ENCODE data around the gene RIT2.

RIT2 gene

GRCh38 chr18:43022874-43023273, 92.6 kb downstream of the RIT2 start:
- TF ChIP-seq, protein P1, sequence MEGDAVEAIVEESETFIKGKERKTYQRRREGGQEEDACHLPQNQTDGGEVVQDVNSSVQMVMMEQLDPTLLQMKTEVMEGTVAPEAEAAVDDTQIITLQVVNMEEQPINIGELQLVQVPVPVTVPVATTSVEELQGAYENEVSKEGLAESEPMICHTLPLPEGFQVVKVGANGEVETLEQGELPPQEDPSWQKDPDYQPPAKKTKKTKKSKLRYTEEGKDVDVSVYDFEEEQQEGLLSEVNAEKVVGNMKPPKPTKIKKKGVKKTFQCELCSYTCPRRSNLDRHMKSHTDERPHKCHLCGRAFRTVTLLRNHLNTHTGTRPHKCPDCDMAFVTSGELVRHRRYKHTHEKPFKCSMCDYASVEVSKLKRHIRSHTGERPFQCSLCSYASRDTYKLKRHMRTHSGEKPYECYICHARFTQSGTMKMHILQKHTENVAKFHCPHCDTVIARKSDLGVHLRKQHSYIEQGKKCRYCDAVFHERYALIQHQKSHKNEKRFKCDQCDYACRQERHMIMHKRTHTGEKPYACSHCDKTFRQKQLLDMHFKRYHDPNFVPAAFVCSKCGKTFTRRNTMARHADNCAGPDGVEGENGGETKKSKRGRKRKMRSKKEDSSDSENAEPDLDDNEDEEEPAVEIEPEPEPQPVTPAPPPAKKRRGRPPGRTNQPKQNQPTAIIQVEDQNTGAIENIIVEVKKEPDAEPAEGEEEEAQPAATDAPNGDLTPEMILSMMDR (conservative IDR thresholded peaks at IDR 0.05; ENCODE audit: low read depth, low read length), result no peak
- Histone ChIP-seq H4K20me1 (ENCODE audit: insufficient read depth) (no peaks in the 10 kb centered on the region), H3K27me3 (ENCODE audit: insufficient read depth, low read depth) (no peaks in the 10 kb centered on the region), H3K27ac (no peak overlapping the region), H3K79me2 (ENCODE audit: insufficient read depth, low read depth) (no peaks in the 10 kb centered on the region), H3K9ac (no peak overlapping the region), H3K4me2 (no peak overlapping the region), H3K36me3 (ENCODE audit: insufficient read depth) (no peaks in the 10 kb centered on the region), H3K4me1 (ENCODE audit: low read depth, poor library complexity, severe bottlenecking) (no peaks in the 10 kb centered on the region), H2AFZ (ENCODE audit: low read depth) (no peak overlapping the region), H3K4me3 (IDR thresholded peaks at IDR 0.05; ENCODE audit: insufficient read depth, low read depth, low read length) (no peak overlapping the region)

DNA sequence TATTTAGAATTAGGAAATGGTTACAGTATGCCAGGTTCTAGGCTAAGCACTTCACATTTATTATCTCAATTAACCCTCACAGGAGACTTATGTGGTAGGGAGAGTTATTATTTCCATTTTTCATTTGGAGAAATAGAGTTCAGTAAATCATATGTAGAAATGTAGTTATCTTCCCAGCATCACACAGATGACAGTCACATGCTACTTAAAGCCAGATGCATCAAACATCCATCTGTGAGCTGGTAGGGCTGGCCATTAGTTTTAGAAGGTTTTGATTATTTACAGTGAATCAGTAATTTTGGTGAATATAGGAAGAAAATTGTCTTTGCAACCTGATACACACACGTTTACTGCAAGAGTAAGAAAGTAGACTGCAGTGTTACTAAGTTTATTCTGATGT, 97.9 kb downstream of the RIT2 start:
- no peak overlapping the region for H3K9ac ChIP-seq
- H3K27me3 ChIP-seq (ENCODE audit: insufficient read depth, low read depth), result no peaks in the 10 kb centered on the region
- no peak overlapping the region for H2AFZ ChIP-seq (ENCODE audit: low read depth)
- no peak overlapping the region for H3K4me2 ChIP-seq
- H3K4me1 ChIP-seq (ENCODE audit: low read depth, poor library complexity, severe bottlenecking), result no peaks in the 10 kb centered on the region
- H3K36me3 ChIP-seq (ENCODE audit: insufficient read depth), result no peaks in the 10 kb centered on the region
- H3K79me2 ChIP-seq (ENCODE audit: insufficient read depth, low read depth), result no peaks in the 10 kb centered on the region
- H3K27ac ChIP-seq, result no peak overlapping the region
- TF ChIP-seq, protein P1 (conservative IDR thresholded peaks at IDR 0.05; ENCODE audit: low read depth, low read length), result no peak
- H3K4me3 ChIP-seq (IDR thresholded peaks at IDR 0.05; ENCODE audit: insufficient read depth, low read depth, low read length), result no peak overlapping the region
- H4K20me1 ChIP-seq (ENCODE audit: insufficient read depth), result no peaks in the 10 kb centered on the region

- Histone ChIP-seq H3K4me1 (ENCODE audit: low read depth, poor library complexity, severe bottlenecking) (no peaks in the 10 kb centered on the region), H2AFZ (ENCODE audit: low read depth) (no peak overlapping the region), H3K79me2 (ENCODE audit: insufficient read depth, low read depth) (no peaks in the 10 kb centered on the region), H3K36me3 (ENCODE audit: insufficient read depth) (no peaks in the 10 kb centered on the region), H3K4me2 (no peak overlapping the region), H3K27ac (no peak overlapping the region), H3K27me3 (ENCODE audit: insufficient read depth, low read depth) (no peaks in the 10 kb centered on the region), H3K4me3 (IDR thresholded peaks at IDR 0.05; ENCODE audit: insufficient read depth, low read depth, low read length) (no peak overlapping the region), H4K20me1 (ENCODE audit: insufficient read depth) (no peaks in the 10 kb centered on the region), H3K9ac (no peak overlapping the region)
- TF ChIP-seq, protein P1 (conservative IDR thresholded peaks at IDR 0.05; ENCODE audit: low read depth, low read length), result no peak
Observed at GRCh38 chr18:43013486-43013885, 102.0 kb downstream of the RIT2 start.

DNA sequence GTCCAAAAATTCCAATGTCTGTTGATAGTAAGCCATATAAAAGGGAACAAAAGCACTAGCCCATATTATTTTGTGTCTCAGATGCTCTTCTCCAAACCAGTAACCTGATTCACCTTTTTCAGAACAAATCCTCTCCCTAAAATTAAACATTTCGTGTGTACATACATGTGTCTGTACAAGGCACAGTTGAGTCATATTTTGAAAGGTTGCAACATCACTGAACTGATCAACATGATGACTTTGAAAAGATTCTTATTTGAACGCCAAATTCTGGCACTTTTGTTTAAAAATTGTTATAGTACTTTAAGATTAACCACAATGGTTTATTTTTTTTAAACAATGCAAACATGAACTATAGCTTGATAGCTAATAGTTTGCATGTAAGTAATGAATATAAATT, 102.5 kb downstream of the RIT2 start:
- Histone ChIP-seq H3K36me3 (ENCODE audit: insufficient read depth) (no peaks in the 10 kb centered on the region), H4K20me1 (ENCODE audit: insufficient read depth) (no peaks in the 10 kb centered on the region), H3K27me3 (ENCODE audit: insufficient read depth, low read depth) (no peaks in the 10 kb centered on the region), H3K4me1 (ENCODE audit: low read depth, poor library complexity, severe bottlenecking) (no peaks in the 10 kb centered on the region), H3K4me2 (no peak overlapping the region), H2AFZ (ENCODE audit: low read depth) (no peak overlapping the region), H3K9ac (no peak overlapping the region), H3K79me2 (ENCODE audit: insufficient read depth, low read depth) (no peaks in the 10 kb centered on the region), H3K27ac (no peak overlapping the region), H3K4me3 (IDR thresholded peaks at IDR 0.05; ENCODE audit: insufficient read depth, low read depth, low read length) (no peak overlapping the region)
- TF ChIP-seq, protein P1 (conservative IDR thresholded peaks at IDR 0.05; ENCODE audit: low read depth, low read length), result no peak

All from KMS-11 (cell line).